K562 (cell line): Measurements from ENCODE around the gene NT5DC2. TPM values are rescaled to one million over a fixed set of nuclear protein-coding genes. Genes with fewer than 3 reads are reported as not detected.

Source experiments
- ATF3 ChIP-seq, 2 experiments: fragments of 450-650 bp in 1 of 2; sonication (generic) in 1 of 2; formaldehyde crosslinking in 1 of 2; IDR thresholded peaks in 1 of 2; conservative IDR thresholded peaks in 1 of 2; 2 replicates each; pipeline versions ENCODE4 v1.6.1 to v1.8.1; 2016 to 2023; ENCODE audit warnings: mild to moderate bottlenecking in 2 of 2, moderate library complexity in 2 of 2, inconsistent platforms in 1 of 2, missing genetic modification reagents in 1 of 2
- CEBPG ChIP-seq, 3 experiments: fragments of 200-800 bp in 1 of 3; sonication (Bioruptor generic) in 1 of 3; sonication (generic) in 1 of 3; formaldehyde crosslinking in 1 of 3; IDR thresholded peaks in 2 of 3; conservative IDR thresholded peaks in 1 of 3; 2 replicates each; pipeline versions ENCODE4 v1.6.1 to v1.8.0; 2016 to 2022; ENCODE audit warnings: missing compliant biosample characterization in 2 of 3, missing genetic modification characterization in 2 of 3, mild to moderate bottlenecking in 1 of 3, missing genetic modification reagents in 1 of 3
- DPF2 ChIP-seq: fragments of 450-650 bp; IDR thresholded peaks from 2 replicates; pipeline ENCODE4 v1.6.1; 2016
- ETV5 ChIP-seq: sonication (generic); formaldehyde crosslinking; IDR thresholded peaks from 2 replicates; pipeline ENCODE4 v1.4.0; 2020; ENCODE audit warnings: low read depth, mild to moderate bottlenecking, missing genetic modification reagents
- IFI16 ChIP-seq: fragments of 250-450 bp; sonication (Bioruptor Pico); IDR thresholded peaks from 2 replicates; pipeline ENCODE4 v2.1.2; 2022; ENCODE audit warnings: mild to moderate bottlenecking, inconsistent platforms
- KAT2B ChIP-seq: IDR thresholded peaks from one replicate; pipeline ENCODE4 v1.6.1; 2012; ENCODE audit warnings: low read depth, mild to moderate bottlenecking, control low read depth, inconsistent platforms, low read length, moderate library complexity
- MCM7 ChIP-seq, 2 experiments: fragments of 450-650 bp; IDR thresholded peaks; 2 replicates each; pipeline ENCODE4 v1.6.1; 2016 to 2018
- NONO ChIP-seq, 2 experiments: fragments of 200-400 bp in 1 of 2; fragments of 450-650 bp in 1 of 2; formaldehyde crosslinking in 1 of 2; IDR thresholded peaks; 2 replicates each; pipeline ENCODE4 v1.6.1; 2017; ENCODE audit warnings: low read depth in 2 of 2, mild to moderate bottlenecking in 2 of 2, moderate library complexity in 2 of 2, low read length in 1 of 2
- NR3C1 ChIP-seq: sonication (generic); formaldehyde crosslinking; IDR thresholded peaks from 2 replicates; pipeline ENCODE4 v1.8.1; 2022; ENCODE audit warnings: missing genetic modification reagents
- PHB2 ChIP-seq: fragments of 450-650 bp; IDR thresholded peaks from 2 replicates; pipeline ENCODE4 v1.6.1; 2017; ENCODE audit warnings: low read depth
- POLR3G ChIP-seq: IDR thresholded peaks from 2 replicates; pipeline ENCODE4 v1.6.1; 2011; ENCODE audit not compliant: insufficient read length, insufficient replicate concordance; ENCODE audit errors: extremely low read depth
- PPARD ChIP-seq: fragments of 250-450 bp; sonication (Bioruptor Pico); IDR thresholded peaks from 2 replicates; pipeline ENCODE4 v1.8.0; 2022; ENCODE audit warnings: inconsistent platforms, mild to moderate bottlenecking, moderate library complexity
- PTRF ChIP-seq: fragments of 450-650 bp; IDR thresholded peaks from 2 replicates; pipeline ENCODE4 v1.6.1; 2016; ENCODE audit warnings: mild to moderate bottlenecking, missing genetic modification characterization, missing compliant biosample characterization
- RB1 ChIP-seq: fragments of 450-650 bp; IDR thresholded peaks from 2 replicates; pipeline ENCODE4 v1.6.1; 2017; ENCODE audit warnings: low read depth, mild to moderate bottlenecking
- RBM22 ChIP-seq: fragments of 200-400 bp; formaldehyde crosslinking; IDR thresholded peaks from 2 replicates; pipeline ENCODE4 v1.6.1; 2018; ENCODE audit warnings: low read length, low read depth; ENCODE audit not compliant: poor library complexity, severe bottlenecking
- SLC30A9 ChIP-seq: fragments of 250-450 bp; sonication (Bioruptor Pico); IDR thresholded peaks from 2 replicates; pipeline ENCODE4 v1.8.0; 2022; ENCODE audit warnings: mild to moderate bottlenecking, moderate library complexity
- SRSF7 ChIP-seq: fragments of 200-400 bp; formaldehyde crosslinking; optimal IDR thresholded peaks from 2 replicates; pipeline ENCODE3; 2017; ENCODE audit warnings: mild to moderate bottlenecking, low read depth, low read length
- U2AF1 ChIP-seq: fragments of 200-400 bp; formaldehyde crosslinking; optimal IDR thresholded peaks from 2 replicates; pipeline ENCODE3; 2017; ENCODE audit warnings: mild to moderate bottlenecking, low read depth, low read length, moderate library complexity
- ZNF140 ChIP-seq: fragments of 250-450 bp; sonication (Bioruptor Pico); IDR thresholded peaks from 2 replicates; pipeline ENCODE4 v1.8.0; 2021; ENCODE audit warnings: moderate library complexity, mild to moderate bottlenecking, inconsistent platforms
- ZNF146 ChIP-seq: IDR thresholded peaks from one replicate; pipeline ENCODE4 v1.6.1; 2018; ENCODE audit warnings: missing compliant biosample characterization; ENCODE audit not compliant: unreplicated experiment
- ZNF184 ChIP-seq: sonication (generic); formaldehyde crosslinking; IDR thresholded peaks from 2 replicates; pipeline ENCODE4 v1.5.0; 2020; ENCODE audit warnings: missing genetic modification reagents
- ZNF311 ChIP-seq: fragments of 250-450 bp; sonication (Bioruptor Pico); IDR thresholded peaks from 2 replicates; pipeline ENCODE4 v1.4.0; 2020; ENCODE audit warnings: mild to moderate bottlenecking, moderate library complexity
- ZNF324 ChIP-seq: fragments of 250-450 bp; sonication (Bioruptor Pico); IDR thresholded peaks from 2 replicates; pipeline ENCODE4 v1.4.0; 2020; ENCODE audit warnings: mild to moderate bottlenecking
- ZNF395 ChIP-seq: fragments of 200-800 bp; sonication (Bioruptor generic); IDR thresholded peaks from 2 replicates; pipeline ENCODE4 v1.6.1; 2017; ENCODE audit warnings: missing genetic modification characterization, missing compliant biosample characterization
- ZNF507 ChIP-seq: conservative IDR thresholded peaks from 2 replicates; pipeline ENCODE4 v1.6.1; 2017; ENCODE audit warnings: missing genetic modification characterization, missing compliant biosample characterization
- ZNF780A ChIP-seq: fragments of 250-450 bp; sonication (Bioruptor Pico); IDR thresholded peaks from 2 replicates; pipeline ENCODE4 v1.5.0; 2021; ENCODE audit warnings: mild to moderate bottlenecking
- polyA plus RNA-seq, 8 experiments: library from polyadenylated mRNA; depleted of rRNA in 4 of 8; stranded (reverse) in 5 of 8; unstranded in 3 of 8; fragments of >200 nt; fragmentation: Nextera tagmentation in 2 of 8; fragmentation: Illumina TruSeq in 1 of 8; extraction: Ambion mirVana in 2 of 8; extraction: Trizol in 1 of 8; gene quantifications; 2 replicates each; pipeline versions ENCODE4 v1.2.1 to v1.2.3, GENCODE V29; 2011 to 2014; ENCODE audit warnings: inconsistent platforms in 1 of 8, missing spikeins in 1 of 8
- total RNA-seq, 7 experiments: library from RNA; depleted of rRNA in 6 of 7; stranded (reverse); fragments of >200 nt in 6 of 7; fragmentation: Illumina TruSeq in 2 of 7; extraction: Trizol in 2 of 7; gene quantifications; 2 replicates each; pipeline versions ENCODE4 v1.2.1 to v1.2.3, GENCODE V29; 2011 to 2021; ENCODE audit warnings: low replicate concordance in 1 of 7
- TF ChIP-seq, protein P1 (sequence below): sonication (generic); formaldehyde crosslinking; IDR thresholded peaks from 2 replicates; pipeline ENCODE4 v1.8.0; 2022; ENCODE audit warnings: mild to moderate bottlenecking, missing genetic modification reagents

Gene NT5DC2
- total and polyA plus RNA-seq, 9 of the 15 experiments (the other 6 are each of a cell fraction or from before 2014, with no cell fraction given) = 25.6 to 168 (median 122) TPM

DNA sequence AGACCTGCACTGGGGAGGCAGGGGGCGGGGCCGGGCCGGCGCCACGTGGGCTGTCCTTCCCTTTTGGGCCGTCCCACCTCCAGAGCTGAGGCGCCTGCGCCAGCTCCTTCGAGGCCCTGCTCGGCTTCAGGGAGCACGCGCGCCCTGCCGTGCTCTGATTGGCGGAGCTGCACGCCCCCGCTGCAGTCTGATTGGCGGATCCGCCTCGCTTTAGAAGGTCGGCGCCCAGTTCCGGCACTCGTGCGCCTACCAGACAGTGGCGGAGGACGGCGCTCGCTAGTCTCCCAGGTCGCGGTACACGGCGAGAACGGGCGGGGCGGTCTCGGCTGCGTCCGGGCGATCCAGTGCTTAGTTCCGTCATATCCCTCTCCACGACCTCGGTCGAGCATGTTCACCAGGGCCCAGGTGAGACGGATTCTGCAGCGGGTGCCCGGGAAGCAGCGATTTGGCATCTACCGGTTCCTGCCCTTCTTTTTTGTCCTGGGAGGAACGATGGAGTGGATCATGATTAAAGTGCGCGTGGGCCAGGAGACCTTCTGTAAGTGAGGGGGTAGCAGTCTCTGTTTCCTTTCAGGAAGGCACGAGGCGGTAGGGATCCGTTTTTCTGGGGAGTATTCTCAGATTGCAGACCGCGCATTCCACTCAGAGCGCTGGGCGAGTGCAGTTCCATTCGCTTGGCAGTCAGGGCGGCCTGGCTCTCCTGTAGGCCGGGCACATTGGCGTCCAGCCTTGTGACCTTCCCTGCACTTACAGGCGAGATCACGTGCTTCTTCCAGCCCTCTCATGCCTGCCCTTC is 2.9 kb upstream of the NT5DC2 start, which contains the start of gene UQCC5 (continued):
- no peak for TF ChIP-seq ZNF184 (CRISPR knock-in tag)
- 0 out of 2 replicates have a peak, but pooled peaks have one; percentile 26 for TF ChIP-seq ZNF395 (CRISPR knock-in tag)
- TF ChIP-seq U2AF1 = no peak
- no peak for TF ChIP-seq ZNF140 (CRISPR knock-in tag)
- no peak for TF ChIP-seq ZNF507 (tag)
- TF ChIP-seq KAT2B = no peak
- TF ChIP-seq POLR3G = no peak
- no peak for TF ChIP-seq ZNF311
- TF ChIP-seq IFI16 = no peak
- no peak for TF ChIP-seq RBM22
- TF ChIP-seq PPARD (CRISPR knock-in tag) = no peak
- TF ChIP-seq MCM7 (IDR thresholded peaks at IDR 0.05) = no peak
- no peak for TF ChIP-seq NR3C1 (CRISPR knock-in tag)
- no peak for TF ChIP-seq DPF2
- TF ChIP-seq, protein P1, sequence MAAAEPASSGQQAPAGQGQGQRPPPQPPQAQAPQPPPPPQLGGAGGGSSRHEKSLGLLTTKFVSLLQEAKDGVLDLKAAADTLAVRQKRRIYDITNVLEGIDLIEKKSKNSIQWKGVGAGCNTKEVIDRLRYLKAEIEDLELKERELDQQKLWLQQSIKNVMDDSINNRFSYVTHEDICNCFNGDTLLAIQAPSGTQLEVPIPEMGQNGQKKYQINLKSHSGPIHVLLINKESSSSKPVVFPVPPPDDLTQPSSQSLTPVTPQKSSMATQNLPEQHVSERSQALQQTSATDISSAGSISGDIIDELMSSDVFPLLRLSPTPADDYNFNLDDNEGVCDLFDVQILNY (CRISPR knock-in tag) = no peak
- TF ChIP-seq ZNF324 = no peak
- TF ChIP-seq ATF3 (IDR thresholded peaks at IDR 0.05) = no peak
- no peak for TF ChIP-seq ATF3 (CRISPR knock-in tag; conservative IDR thresholded peaks at IDR 0.05)
- no peak for TF ChIP-seq CEBPG (CRISPR knock-in tag; IDR thresholded peaks at IDR 0.05)
- no peak for TF ChIP-seq CEBPG (tag; conservative IDR thresholded peaks at IDR 0.05 in 1 of 2, IDR thresholded peaks at IDR 0.05 in 1 of 2)
- TF ChIP-seq ZNF146 = no peak
- no peak for TF ChIP-seq PTRF
- TF ChIP-seq SRSF7 = no peak
- no peak for TF ChIP-seq SLC30A9
- no peak for TF ChIP-seq ZNF780A (CRISPR knock-in tag)
- TF ChIP-seq RB1 = no peak; the same call in 1 of the 2 replicates
- TF ChIP-seq NONO (IDR thresholded peaks at IDR 0.05; ENCODE audit: low read depth in 2 of 2, low read length in 1 of 2) = peak in 1 of 2 experiments; percentile 43; a peak in 1 of 4 replicates
- TF ChIP-seq ETV5 (CRISPR knock-in tag) = 0 out of 2 replicates have a peak, but pooled peaks have one; percentile 41
- no peak for TF ChIP-seq PHB2
